ENCODE data around the gene VSX1.

Gene VSX1

DNA sequence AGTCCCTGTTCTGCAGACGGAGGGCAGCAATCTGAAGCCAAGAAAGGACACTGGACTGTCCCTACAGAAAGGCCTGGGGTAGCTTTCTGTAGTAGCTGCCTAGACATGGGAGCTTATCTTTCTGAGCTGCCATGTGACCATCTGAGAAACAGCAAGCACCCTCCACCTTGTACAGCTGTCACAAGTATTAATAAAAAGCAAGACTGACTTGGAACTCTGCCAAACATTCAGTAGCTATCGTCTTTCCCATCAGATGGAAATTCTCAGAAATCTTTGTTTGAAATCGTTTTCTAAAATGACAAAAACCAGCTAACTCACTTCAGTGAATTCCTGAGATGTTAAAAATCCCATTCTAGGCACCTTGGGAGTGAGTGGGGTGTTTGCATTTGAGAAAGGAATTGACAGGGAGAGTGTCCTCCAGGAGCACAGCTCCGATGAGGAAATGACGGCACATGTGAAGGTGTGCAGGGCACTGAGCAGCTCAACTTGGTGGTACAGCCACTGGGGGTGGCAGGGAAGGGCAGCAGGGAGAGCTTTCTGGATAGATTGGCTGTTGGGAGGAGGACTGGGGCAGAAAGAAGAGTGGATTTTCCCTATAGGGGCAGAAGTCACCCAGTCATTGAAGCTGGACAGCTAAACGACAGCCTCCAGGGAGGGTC, 48.5 kb downstream of the VSX1 start:
- no peak for TF ChIP-seq ZNF8 (CRISPR knock-in tag; IDR thresholded peaks at IDR 0.05)
- TF ChIP-seq OSR1 (CRISPR knock-in tag; IDR thresholded peaks at IDR 0.05) = no peak
- no peak for TF ChIP-seq ARNTL (CRISPR knock-in tag; IDR thresholded peaks at IDR 0.05; ENCODE audit: borderline replicate concordance, low read depth)
- TF ChIP-seq ZFP30 (CRISPR knock-in tag; IDR thresholded peaks at IDR 0.05) = no peak
- no peak for TF ChIP-seq ESRRG (CRISPR knock-in tag; IDR thresholded peaks at IDR 0.05)
- TF ChIP-seq ZNF70 (CRISPR knock-in tag; IDR thresholded peaks at IDR 0.05) = no peak
- no peak; the same call in 2 of the 3 replicates for ATAC-seq

DNA sequence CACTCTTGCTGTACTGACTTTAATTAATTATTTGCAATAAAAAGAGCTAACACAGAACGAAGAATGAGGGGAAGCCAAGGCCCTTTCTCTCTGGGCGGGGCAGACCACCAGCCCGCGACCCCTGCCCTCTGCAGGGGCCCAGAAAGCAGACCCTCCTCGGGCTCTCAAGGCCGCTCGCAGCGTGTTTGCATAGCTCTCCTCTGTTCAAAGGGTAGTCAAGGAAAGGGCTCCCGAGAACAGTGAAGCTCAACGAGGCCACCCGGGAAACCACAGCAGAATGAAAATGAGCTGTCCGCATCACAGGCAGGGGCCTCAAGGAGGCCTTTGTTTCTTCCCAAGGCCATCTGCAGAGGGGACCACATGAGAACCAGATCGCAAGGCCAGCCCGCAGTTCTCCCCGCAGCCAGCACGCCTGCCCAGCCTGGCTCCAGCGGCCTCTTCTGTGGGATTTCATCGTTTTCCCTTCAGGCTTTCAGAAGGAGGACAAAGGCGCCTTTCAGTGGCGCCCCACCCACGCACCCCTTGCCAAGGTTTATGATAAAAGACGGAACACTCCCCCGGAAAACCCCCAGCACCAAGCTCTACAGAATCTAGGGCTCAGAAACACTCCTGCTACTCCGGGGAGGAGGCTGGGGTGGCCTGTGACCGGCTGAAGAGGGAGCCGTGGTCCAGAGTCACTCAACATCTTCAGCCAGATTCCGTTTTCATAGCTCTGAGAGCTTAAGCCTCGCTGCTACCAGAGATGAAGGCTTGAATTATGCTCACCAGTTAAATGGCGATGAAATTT, 49.3 kb downstream of the VSX1 start:
- ATAC-seq = no peak
- no peak for TF ChIP-seq RARB (CRISPR knock-in tag; IDR thresholded peaks at IDR 0.05)
- TF ChIP-seq OSR1 (CRISPR knock-in tag; IDR thresholded peaks at IDR 0.05) = no peak
- TF ChIP-seq ZNF8 (CRISPR knock-in tag; IDR thresholded peaks at IDR 0.05) = no peak
- TF ChIP-seq CSDC2 (CRISPR knock-in tag; IDR thresholded peaks at IDR 0.05) = no peak
- no peak for TF ChIP-seq GLIS3 (CRISPR knock-in tag; IDR thresholded peaks at IDR 0.05)
- no peak for TF ChIP-seq ARNTL (CRISPR knock-in tag; IDR thresholded peaks at IDR 0.05; ENCODE audit: borderline replicate concordance, low read depth)
- no peak for TF ChIP-seq PPARA (CRISPR knock-in tag; IDR thresholded peaks at IDR 0.05; ENCODE audit: borderline replicate concordance)
- TF ChIP-seq ZNF565 (CRISPR knock-in tag; conservative IDR thresholded peaks at IDR 0.05; ENCODE audit: low read depth) = no peak
- TF ChIP-seq, protein P1, sequence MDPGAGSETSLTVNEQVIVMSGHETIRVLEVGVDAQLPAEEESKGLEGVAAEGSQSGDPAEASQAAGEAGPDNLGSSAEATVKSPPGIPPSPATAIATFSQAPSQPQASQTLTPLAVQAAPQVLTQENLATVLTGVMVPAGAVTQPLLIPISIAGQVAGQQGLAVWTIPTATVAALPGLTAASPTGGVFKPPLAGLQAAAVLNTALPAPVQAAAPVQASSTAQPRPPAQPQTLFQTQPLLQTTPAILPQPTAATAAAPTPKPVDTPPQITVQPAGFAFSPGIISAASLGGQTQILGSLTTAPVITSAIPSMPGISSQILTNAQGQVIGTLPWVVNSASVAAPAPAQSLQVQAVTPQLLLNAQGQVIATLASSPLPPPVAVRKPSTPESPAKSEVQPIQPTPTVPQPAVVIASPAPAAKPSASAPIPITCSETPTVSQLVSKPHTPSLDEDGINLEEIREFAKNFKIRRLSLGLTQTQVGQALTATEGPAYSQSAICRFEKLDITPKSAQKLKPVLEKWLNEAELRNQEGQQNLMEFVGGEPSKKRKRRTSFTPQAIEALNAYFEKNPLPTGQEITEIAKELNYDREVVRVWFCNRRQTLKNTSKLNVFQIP (CRISPR knock-in tag; IDR thresholded peaks at IDR 0.05; ENCODE audit: borderline replicate concordance, low read depth) = no peak
- TF ChIP-seq ZNF70 (CRISPR knock-in tag; IDR thresholded peaks at IDR 0.05) = no peak

DNA sequence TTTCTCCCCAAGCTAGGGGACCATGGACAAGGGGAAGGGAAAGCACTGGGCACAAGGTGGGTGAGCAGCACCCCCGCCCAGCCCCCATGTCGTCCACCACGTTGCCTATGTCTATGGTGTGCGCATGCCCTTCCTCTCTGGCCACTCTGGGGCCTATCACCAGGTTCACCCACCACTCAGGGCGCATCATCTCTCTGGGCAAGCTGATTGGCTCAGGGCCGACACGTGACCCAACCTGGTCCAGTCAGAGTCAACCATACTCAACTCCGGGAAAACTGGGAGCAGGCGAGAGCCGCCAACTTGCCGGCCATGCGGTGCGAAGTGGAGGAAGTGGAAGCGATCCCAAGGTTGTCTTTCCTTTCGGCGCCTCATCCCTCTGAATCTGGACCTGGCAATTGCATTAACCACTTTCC, 49.9 kb downstream of the VSX1 start:
- no peak for ATAC-seq
- TF ChIP-seq ZNF70 (CRISPR knock-in tag; IDR thresholded peaks at IDR 0.05) = no peak
- TF ChIP-seq, protein P2, sequence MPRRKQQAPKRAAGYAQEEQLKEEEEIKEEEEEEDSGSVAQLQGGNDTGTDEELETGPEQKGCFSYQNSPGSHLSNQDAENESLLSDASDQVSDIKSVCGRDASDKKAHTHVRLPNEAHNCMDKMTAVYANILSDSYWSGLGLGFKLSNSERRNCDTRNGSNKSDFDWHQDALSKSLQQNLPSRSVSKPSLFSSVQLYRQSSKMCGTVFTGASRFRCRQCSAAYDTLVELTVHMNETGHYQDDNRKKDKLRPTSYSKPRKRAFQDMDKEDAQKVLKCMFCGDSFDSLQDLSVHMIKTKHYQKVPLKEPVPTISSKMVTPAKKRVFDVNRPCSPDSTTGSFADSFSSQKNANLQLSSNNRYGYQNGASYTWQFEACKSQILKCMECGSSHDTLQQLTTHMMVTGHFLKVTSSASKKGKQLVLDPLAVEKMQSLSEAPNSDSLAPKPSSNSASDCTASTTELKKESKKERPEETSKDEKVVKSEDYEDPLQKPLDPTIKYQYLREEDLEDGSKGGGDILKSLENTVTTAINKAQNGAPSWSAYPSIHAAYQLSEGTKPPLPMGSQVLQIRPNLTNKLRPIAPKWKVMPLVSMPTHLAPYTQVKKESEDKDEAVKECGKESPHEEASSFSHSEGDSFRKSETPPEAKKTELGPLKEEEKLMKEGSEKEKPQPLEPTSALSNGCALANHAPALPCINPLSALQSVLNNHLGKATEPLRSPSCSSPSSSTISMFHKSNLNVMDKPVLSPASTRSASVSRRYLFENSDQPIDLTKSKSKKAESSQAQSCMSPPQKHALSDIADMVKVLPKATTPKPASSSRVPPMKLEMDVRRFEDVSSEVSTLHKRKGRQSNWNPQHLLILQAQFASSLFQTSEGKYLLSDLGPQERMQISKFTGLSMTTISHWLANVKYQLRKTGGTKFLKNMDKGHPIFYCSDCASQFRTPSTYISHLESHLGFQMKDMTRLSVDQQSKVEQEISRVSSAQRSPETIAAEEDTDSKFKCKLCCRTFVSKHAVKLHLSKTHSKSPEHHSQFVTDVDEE (CRISPR knock-in tag; IDR thresholded peaks at IDR 0.05) = no peak
- TF ChIP-seq, protein P1 (CRISPR knock-in tag; IDR thresholded peaks at IDR 0.05; ENCODE audit: borderline replicate concordance, low read depth) = no peak
- TF ChIP-seq ZFP3 (CRISPR knock-in tag; IDR thresholded peaks at IDR 0.05) = no peak
- TF ChIP-seq SNAI2 (CRISPR knock-in tag; IDR thresholded peaks at IDR 0.05) = no peak
- TF ChIP-seq, protein P3, sequence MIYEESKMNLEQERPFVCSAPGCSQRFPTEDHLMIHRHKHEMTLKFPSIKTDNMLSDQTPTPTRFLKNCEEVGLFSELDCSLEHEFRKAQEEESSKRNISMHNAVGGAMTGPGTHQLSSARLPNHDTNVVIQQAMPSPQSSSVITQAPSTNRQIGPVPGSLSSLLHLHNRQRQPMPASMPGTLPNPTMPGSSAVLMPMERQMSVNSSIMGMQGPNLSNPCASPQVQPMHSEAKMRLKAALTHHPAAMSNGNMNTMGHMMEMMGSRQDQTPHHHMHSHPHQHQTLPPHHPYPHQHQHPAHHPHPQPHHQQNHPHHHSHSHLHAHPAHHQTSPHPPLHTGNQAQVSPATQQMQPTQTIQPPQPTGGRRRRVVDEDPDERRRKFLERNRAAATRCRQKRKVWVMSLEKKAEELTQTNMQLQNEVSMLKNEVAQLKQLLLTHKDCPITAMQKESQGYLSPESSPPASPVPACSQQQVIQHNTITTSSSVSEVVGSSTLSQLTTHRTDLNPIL (CRISPR knock-in tag; IDR thresholded peaks at IDR 0.05; ENCODE audit: low read depth) = no peak
- no peak for TF ChIP-seq OSR1 (CRISPR knock-in tag; IDR thresholded peaks at IDR 0.05)
- no peak for TF ChIP-seq ESRRG (CRISPR knock-in tag; IDR thresholded peaks at IDR 0.05)
- TF ChIP-seq ISL1 (CRISPR knock-in tag; IDR thresholded peaks at IDR 0.05) = no peak
- no peak for TF ChIP-seq ZNF8 (CRISPR knock-in tag; IDR thresholded peaks at IDR 0.05)
- TF ChIP-seq PPARA (CRISPR knock-in tag; IDR thresholded peaks at IDR 0.05; ENCODE audit: borderline replicate concordance) = no peak
- TF ChIP-seq ZC3H10 (CRISPR knock-in tag; IDR thresholded peaks at IDR 0.05) = no peak
- no peak for TF ChIP-seq BACH2 (CRISPR knock-in tag; IDR thresholded peaks at IDR 0.05; ENCODE audit: borderline replicate concordance)
- no peak for TF ChIP-seq GLIS3 (CRISPR knock-in tag; IDR thresholded peaks at IDR 0.05)
- no peak for TF ChIP-seq ARNTL (CRISPR knock-in tag; IDR thresholded peaks at IDR 0.05; ENCODE audit: borderline replicate concordance, low read depth)
- TF ChIP-seq ZFP30 (CRISPR knock-in tag; IDR thresholded peaks at IDR 0.05) = no peak

Data from SK-N-SH treated with all-trans-retinoic acid at 6 μM for 48 hours (cell line).